Fibroblast of skin of left biceps (primary cell): Measurements from ENCODE around the gene PDLIM5.
"Not testable (repeated sequence)": the region's sequence is repeated elsewhere in the genome, so short reads cannot be mapped to it uniquely, and the experiment has no call there.

ENCODE experiments used
- DNase-seq, 2 experiments: peaks; one replicate each; pipeline ENCODE4 v3.0.0-alpha.2; 2013; ENCODE audit warnings: low read depth in 2 of 2

Gene PDLIM5

DNA sequence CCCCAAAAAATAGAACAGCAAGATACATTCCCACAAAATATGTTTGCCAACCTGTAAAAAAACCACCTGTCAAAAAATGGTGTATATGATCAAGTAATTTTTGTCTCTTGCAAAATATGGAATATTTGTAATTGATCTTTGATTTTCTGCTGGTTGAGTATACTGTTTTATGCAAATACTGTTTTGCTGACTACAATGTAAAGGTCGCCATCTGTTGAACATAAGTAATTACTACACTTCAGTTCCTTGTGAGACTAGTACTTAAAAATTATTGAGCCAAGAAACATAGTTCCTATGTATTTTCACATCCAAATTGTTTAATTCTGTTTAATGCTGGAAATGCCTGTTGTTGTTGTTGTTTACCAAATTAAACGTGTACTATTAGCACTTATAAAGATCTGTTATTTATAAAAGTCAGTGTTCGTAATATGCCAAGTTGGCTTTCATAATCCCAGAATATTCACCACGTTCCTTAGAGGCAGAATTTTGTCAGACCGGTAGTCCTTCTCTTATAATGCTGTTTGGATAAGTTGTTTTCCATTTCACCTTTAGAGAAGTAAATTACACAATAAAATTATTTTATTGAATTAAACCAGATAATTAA, 144.2 kb downstream of the PDLIM5 start:
- peak in 1 of 2 experiments; percentile 23 for DNase-seq

DNA sequence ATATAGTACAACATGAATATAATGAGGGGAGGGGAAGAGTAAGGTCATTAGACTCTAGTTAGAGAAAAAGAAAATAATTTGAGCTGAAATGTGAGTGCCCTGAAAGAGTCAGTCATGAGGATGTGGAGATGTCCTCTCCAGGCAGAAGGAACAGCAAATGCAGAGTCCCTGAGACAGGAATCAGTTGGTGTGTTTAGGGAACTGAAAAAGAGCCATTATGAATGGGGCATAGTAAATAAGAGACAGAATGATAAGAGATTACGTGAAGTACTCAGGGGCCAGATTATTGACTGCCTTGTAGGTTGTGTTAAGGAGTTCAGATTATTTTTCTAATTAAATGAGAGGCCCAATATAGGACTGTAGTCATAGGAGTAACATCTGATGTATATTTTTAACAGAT, 147.0 kb downstream of the PDLIM5 start:
- no peak for DNase-seq

DNA sequence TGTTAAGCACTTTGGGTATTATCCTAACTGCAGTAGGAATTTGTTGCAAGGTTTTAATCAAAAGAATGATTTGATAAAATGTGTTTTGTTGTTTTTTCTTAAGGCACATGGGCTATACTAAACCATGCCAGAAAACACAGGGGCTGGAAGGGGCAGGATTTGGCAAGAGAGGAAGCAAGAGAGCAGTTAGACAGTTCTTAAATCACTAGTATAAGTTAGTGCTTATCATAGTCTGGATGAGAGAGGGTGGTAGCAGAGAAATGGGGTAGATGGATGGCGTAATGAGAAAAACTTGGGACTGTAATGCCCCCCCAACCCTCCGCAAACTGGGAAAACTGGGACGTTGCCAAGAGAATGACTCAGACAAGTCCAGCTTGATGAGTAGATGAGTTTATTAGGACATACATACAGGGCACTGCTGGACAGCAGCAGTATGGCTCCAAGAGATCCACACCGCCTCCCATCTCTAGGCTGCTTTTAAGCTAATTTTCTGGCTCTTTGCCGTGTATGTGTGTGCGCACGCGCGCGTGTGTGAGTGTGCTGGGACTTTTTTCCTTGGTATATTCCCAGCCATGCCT, 151.5 kb downstream of the PDLIM5 start:
- no peak for DNase-seq

- DNase-seq, result no peak
Observed at GRCh38 chr4:94605241-94605805, 153.6 kb downstream of the PDLIM5 start.

DNA sequence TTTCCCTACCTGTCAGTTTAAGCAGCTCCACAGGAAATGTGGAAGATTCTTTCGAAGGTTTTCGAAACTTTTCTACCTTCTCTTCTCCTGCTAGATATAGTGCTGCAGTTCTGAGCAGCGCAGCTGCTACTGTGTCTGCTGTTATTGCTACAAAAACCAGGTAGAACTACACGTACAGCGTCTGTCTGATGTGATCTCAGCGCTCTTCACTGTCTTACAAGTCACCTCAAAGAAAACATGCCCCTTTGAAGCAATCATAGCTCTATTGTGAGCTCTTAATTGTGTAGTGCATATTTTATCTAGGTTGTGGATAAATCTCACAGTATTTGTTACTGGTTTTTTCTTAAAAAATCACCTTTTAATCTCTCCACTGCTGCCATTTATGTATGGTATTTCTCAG, 158.4 kb downstream of the PDLIM5 start:
- DNase-seq, result no peak

- DNase-seq, result no peak
Observed at GRCh38 chr4:94613248-94613647, 161.5 kb downstream of the PDLIM5 start.

GRCh38 chr4:94615451-94615850, 163.7 kb downstream of the PDLIM5 start:
- DNase-seq, result no peak

DNA sequence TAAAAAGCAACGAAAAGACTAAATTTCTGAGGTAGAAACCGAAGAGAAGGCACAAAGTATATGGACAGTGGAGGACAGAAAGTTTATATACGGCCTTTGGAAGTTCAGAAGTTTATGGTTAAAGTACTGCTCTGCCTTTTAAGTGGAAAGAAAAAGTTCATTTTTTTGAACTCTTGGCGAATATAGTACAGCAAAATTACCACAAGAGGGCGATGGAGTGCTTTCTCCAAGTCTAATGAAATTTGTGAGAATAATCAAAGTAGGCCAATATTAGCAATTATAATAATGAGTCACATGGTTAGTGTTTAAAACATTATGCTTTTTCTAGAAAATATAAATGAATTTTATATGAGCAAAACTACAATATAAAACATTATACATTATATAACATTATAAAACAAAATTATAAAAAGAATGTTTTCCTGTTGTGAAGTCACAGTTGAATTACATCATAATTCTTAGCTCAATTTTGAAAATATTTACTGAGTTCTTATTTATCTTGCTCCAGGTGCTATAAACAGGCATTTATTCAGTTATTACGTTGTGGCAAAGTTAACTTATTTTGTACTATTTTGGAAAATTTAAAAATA, 169.8 kb downstream of the PDLIM5 start:
- DNase-seq, result no peak

- DNase-seq, result no peak
Observed at GRCh38 chr4:94623126-94623911, 171.6 kb downstream of the PDLIM5 start.

DNA sequence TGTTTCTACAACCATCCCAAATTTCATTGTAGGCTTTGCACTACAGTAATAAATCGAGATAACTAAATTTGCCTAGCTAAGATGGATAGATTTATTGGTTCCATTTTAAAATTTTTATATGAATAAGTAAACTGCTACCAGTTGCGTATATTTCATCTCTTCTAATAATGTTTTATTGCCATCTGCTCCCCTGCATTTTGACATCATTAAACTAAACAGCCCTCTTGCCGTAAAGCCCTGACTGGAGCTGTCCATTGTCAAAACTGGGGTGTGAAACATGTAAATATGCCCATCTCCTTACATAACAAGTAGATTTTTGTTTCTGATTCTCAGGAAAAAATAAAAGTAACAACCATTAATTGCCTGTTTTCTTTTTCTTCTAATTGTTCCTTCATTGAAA, 175.2 kb downstream of the PDLIM5 start:
- no peak for DNase-seq

DNA sequence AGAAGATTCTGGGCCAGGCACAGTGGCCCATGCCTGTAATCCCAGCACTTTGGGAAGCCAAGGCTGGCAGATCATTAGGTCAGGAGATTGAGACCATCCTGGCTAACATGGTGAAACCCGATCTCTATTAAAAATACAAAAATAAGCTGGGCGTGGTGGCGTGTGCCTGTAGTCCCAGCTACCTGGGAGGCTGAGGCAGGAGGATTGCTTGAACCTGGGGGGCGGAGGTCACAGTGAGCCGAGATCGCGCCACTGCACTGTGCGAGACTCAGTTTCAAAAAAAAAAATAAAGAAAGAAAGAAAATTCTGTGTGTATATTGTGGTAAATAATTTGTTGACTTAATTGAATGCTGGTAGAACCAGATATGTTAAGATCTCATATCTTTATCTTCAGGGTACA, 177.3 kb downstream of the PDLIM5 start:
- not testable (repeated sequence) for DNase-seq

- no peak for DNase-seq
Observed at GRCh38 chr4:94629837-94630236, 178.1 kb downstream of the PDLIM5 start.

DNA sequence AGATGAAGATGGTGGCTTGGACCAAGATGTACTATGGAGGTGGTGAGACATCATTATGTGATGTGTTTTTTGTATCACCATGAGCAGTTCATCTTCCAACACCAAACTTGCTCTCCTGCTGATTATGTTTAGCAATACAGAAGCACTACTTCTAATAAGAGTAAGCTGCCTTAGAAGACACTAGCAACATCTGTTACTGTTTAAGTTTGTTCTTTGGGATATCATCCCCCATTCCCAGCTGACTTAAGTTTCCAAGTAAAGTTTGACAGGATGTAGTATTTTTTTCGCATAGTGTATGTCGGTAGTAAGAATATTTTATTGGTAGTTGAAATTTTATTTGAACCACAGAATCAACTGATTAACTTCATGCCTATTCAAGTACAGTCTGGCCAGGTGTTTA, 182.5 kb downstream of the PDLIM5 start:
- DNase-seq, result peak; percentile 73 to 74

- no peak for DNase-seq
Observed at GRCh38 chr4:94635177-94635576, 183.4 kb downstream of the PDLIM5 start.

DNA sequence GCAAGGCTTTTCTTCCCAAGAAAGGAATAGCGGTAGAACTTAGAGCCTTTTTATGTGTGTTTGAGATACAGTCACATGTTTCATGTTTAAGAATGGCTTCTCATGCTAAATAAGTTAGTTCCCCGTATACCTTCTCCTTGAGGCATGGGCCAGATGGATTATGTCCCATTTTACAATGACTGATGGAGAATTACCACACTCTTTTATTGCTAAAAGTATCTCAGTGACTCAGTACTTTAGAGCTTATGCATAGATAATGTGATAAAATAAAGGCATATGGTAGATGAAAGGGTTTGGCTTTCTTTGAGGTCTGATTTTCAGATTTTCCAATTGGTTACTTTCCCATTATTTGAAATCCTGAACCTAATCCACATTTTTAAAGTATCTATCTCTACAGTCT, 184.3 kb downstream of the PDLIM5 start:
- DNase-seq, result peak in 1 of 2 experiments; percentile 18

GRCh38 chr4:94639298-94639697, 187.6 kb downstream of the PDLIM5 start:
- no peak for DNase-seq

- DNase-seq, result no peak
Observed at GRCh38 chr4:94640151-94640550, 188.4 kb downstream of the PDLIM5 start.

GRCh38 chr4:94641702-94642560, 190.2 kb downstream of the PDLIM5 start:
- peak; percentile 51 to 52 for DNase-seq

GRCh38 chr4:94642561-94642866, 190.8 kb downstream of the PDLIM5 start:
- no peak for DNase-seq

DNA sequence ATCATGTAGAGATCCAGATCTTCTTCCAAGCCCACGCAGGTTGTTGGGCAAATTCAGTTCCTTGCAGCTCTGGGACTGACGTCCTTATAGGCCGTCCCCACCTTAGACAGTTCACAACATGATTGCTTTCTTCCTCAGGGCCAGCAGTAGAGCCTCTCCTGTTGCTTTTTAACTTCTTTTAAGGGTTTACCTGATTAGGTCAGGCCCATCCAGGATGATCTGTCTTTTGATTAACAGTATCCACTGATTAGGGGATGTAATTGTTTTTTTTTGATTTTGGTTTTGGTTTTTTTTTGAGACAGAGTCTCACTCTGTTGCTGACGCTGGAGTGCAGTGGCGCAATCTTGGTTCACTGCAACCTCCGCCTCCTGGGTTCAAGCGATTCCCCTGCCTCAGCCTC, 197.0 kb downstream of the PDLIM5 start:
- DNase-seq, result no peak

DNA sequence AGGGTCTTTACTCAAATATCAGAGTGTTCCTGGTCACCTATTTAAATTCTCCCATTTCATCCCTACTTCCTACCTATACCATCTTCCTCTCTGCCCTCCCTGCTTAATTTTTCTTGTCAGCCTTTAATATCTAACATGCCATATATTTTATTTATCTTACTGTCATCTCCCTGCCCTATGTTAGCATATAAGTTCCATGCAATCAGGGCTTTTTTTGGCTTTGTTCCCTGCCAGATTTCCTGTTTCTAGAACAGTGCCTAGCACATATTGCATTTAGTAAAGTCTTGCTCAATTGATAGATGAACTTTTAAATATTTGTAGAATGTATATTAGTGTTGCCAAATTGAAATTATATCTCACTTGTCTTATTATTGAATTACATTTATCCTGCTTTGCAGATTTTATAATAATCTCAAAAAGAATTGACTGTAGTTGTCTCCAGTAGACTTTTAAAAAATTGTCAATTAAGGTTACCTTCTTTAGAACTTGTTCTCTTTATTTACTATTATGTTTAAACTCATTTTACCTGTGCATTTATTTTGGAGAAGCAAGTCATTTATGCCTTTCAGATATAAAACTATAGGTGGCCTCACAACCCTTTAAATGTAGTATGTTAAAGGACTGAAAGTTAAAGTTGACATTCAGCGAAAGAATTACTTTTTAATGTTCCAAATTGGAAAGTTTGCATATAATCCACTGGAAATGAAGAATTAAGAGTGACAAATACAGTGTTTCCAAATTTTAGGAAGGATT, 197.8 kb downstream of the PDLIM5 start:
- peak; percentile 54 to 58 for DNase-seq
